T-helper 1 cell treated with Interleukin-12 subunit alpha and Interleukin-12 subunit beta and Interleukin-4 antibody, amounts not matched to agents 30 μg/mL and 1 μg/mL, for 36 hours (primary cell): ENCODE measurements around the gene ZBTB1.
A peak's percentile ranks its signal among the peaks of the same experiment; 100 is the strongest.
"Not testable (repeated sequence)": the region's sequence is repeated elsewhere in the genome, so short reads cannot be mapped to it uniquely, and the experiment has no call there.

Source experiments
- H3K27ac Mint-ChIP-seq: one replicate; pipeline ENCODE4 v1.8.0; 2021; ENCODE audit warnings: mild to moderate bottlenecking, mixed read lengths
- H3K27me3 Mint-ChIP-seq: one replicate; pipeline ENCODE4 v1.8.0; 2021; ENCODE audit warnings: low read depth, mixed read lengths
- H3K36me3 Mint-ChIP-seq: one replicate; pipeline ENCODE4 v1.8.0; 2021; ENCODE audit warnings: low read depth, mixed read lengths
- H3K4me1 Mint-ChIP-seq: one replicate; pipeline ENCODE4 v1.8.0; 2021; ENCODE audit warnings: low read depth, mixed read lengths
- H3K4me3 Mint-ChIP-seq: one replicate; pipeline ENCODE4 v1.8.0; 2021; ENCODE audit warnings: mild to moderate bottlenecking, moderate library complexity, mixed read lengths
- H3K9me3 Mint-ChIP-seq: one replicate; pipeline ENCODE4 v1.8.0; 2021; ENCODE audit warnings: mixed read lengths

Gene ZBTB1

DNA sequence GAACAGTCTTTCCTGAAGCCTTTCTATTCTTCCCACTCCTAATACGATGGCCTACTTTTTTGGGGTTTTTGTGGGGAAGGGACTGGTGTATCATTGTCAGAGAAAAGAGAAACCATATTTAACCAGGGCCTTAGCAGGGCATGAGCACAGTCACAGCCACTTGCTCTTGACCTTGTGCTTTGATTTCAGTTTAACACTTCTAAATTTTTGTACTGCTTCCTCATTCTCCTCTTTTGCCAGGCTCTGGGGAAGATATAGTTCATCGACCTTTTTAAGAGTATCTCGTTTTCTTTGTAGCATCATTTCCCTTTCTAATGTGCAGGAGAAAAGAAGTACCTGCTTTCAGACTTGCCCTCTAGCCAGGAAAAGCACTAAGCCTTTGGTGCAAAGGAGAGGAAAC is 2.2 kb downstream of the ZBTB1 start:
- H3K4me1 Mint-ChIP-seq, result peaks cover 66% of the 10 kb centered on the region
- peaks cover 24% of the 10 kb centered on the region for H3K36me3 Mint-ChIP-seq

DNA sequence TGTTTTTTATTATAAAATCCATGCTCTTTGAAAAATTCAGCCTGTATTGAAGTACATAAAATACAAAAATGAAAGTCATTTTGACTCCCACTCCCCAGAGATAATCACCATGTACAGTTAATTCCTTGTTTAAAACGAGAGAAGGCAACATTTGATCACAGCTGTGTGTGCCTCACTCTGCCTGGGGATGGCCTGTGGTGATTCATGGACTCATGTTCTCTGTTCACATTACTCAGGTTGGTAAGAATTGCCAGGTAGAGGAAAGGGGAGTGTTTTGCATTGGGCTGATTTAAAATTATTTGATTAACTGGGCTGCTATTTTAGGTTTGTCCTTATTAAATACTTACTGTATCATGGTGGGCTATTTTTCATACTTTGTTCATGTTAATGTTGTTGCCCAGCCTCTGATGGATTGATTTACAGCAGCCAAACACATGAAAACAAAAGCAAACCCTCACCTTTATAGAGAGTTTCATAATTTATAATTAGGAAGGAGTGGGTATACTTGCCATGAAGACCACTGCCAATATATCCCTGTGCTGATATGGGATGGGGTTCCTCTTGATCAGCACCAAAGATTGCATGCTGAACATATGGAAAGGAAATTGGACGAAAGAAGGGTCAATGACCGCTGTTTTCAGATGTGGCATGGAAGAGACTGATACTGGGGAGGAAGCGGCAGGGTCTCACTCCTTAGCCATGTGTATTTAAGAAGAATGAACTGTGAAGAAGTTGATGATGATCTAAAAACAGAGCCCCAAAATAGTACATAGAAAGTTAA is 3.0 kb downstream of the ZBTB1 start:
- Mint-ChIP-seq H3K36me3 (peaks cover 21% of the 10 kb centered on the region), H3K27me3 (no peaks in the 10 kb centered on the region), H3K9me3 (no peaks in the 10 kb centered on the region), H3K4me1 (peaks cover 57% of the 10 kb centered on the region), H3K27ac (peak overlapping the region; percentile 98), H3K4me3 (peak overlapping the region; percentile 94)

More for the DNA sequence above, 2.2 kb downstream of the ZBTB1 start:
- no peaks in the 10 kb centered on the region for H3K27me3 Mint-ChIP-seq
- peak overlapping the region; percentile 94 for H3K4me3 Mint-ChIP-seq
- H3K9me3 Mint-ChIP-seq, result no peaks in the 10 kb centered on the region
- H3K27ac Mint-ChIP-seq, result peak overlapping the region; percentile 98

DNA sequence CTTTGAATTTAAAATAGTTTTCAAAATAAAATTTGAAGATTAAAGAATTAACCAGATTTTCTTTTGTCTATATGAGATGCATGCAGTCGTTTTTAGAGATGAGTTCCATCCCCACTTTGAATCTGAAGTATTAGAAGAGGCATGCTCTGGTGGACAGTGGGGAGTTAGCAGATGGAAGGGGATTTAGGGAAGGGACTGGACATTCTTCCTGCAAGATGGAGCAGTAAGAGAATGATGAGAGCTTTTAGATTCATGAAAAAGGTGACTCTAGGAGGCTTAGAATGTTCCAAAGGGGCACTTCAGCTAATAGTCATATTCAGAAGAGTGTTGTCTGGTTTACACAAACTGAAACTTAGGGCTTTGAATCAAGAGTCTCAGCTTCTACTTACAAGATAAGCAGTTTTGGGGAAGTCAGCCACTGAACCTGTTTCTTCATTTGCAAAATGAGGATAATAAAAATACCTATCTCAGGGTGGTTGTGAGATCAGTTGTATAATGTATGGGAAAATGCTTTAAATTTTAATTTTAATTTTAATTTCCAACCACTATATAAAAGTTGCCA is 3.7 kb downstream of the ZBTB1 start:
- Mint-ChIP-seq H3K27ac (peak overlapping the region; percentile 98), H3K9me3 (no peaks in the 10 kb centered on the region), H3K27me3 (no peaks in the 10 kb centered on the region), H3K36me3 (peaks cover 17% of the 10 kb centered on the region), H3K4me1 (peaks cover 54% of the 10 kb centered on the region), H3K4me3 (peak overlapping the region; percentile 94)

DNA sequence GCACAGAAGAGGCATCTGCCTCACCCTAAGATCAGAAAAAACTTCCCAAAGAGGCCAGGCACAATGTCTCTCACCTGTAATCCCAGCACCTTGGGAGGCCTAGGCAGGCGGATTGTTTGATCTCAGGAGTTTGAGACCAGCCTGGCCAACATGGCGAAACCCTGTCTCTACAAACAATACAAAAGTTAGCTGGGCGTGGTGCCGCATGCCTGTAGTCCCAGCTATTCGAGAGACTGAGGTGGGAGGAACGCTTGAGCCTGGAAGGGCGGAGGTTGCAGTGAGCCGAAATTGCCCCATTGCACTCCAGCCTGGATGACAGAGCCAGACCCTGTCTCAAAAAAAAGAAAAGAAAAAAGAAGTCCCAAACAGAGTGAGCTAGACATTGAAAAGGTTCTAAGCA is 4.5 kb downstream of the ZBTB1 start:
- H3K9me3 Mint-ChIP-seq, result no peaks in the 10 kb centered on the region
- H3K27me3 Mint-ChIP-seq, result no peaks in the 10 kb centered on the region
- peak overlapping the region; percentile 21 for H3K4me3 Mint-ChIP-seq
- H3K4me1 Mint-ChIP-seq, result peaks cover 58% of the 10 kb centered on the region
- H3K36me3 Mint-ChIP-seq, result peaks cover 18% of the 10 kb centered on the region
- H3K27ac Mint-ChIP-seq, result peak overlapping the region; percentile 98

DNA sequence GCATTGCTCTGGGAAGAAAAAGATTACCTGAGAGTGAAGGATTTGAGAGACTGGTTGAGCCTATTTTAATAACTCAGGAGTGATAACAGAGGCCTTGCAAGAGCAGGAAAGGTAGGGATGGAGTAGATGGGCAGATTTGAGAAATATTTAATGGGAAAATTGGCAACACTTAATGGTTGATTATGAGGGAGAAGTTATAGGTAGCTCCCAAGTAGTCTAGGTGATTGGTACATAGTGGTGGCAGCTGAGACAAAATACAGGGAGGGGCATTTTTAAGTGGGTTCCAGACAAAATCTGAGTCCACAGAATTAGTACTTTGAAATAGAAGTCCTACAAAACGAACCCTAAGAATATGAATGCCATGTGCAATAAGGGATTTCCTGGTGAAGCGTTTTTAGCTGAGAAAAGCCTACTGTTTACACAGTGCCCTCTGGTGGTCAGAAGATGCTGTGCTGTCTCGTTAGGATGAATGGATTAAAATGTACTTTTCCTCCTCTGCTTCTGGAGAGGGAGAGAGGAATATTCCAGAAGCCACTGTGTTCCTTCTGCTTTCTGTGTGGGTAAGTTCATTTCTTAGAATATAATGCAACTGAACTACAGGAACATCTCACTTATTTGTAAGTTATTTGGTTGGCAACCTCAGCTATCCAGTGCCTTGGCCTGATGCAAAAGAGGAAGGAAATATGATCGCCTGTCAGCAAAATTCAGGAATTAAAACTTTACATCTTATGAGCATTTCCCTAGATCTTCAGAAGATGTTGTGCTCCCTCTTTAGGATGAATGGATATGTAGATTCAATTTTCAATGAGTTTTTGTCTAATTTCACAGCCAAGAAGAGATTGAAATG is 6.5 kb downstream of the ZBTB1 start:
- H3K27ac Mint-ChIP-seq, result peak overlapping the region; percentile 35
- peaks cover 9% of the 10 kb centered on the region for H3K36me3 Mint-ChIP-seq
- no peaks in the 10 kb centered on the region for H3K27me3 Mint-ChIP-seq
- H3K4me1 Mint-ChIP-seq, result peaks cover 52% of the 10 kb centered on the region
- H3K4me3 Mint-ChIP-seq, result peak overlapping the region; percentile 38
- no peaks in the 10 kb centered on the region for H3K9me3 Mint-ChIP-seq

DNA sequence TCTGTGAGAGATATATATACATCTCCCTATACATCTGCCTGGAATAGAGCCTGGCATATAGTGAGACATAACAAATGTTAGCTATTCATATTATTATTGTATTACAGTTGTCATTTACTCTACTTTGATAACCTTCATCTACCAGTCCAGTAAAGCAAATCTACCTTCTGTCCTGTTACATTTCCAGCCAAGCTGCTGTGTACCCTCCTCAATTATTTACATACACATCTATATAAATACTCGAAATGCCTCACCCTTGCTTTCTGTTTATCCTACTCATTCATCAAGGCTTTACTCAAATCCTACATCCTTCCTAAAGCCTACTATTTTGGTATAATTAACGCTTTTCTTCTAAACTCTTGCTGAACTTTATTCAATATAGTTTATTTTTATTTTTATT is 8.7 kb downstream of the ZBTB1 start:
- no peaks in the 10 kb centered on the region for H3K27me3 Mint-ChIP-seq
- H3K4me1 Mint-ChIP-seq, result peaks cover 40% of the 10 kb centered on the region
- no peak overlapping the region for H3K27ac Mint-ChIP-seq
- no peaks in the 10 kb centered on the region for H3K9me3 Mint-ChIP-seq
- H3K36me3 Mint-ChIP-seq, result peaks cover 5% of the 10 kb centered on the region
- no peak overlapping the region for H3K4me3 Mint-ChIP-seq

DNA sequence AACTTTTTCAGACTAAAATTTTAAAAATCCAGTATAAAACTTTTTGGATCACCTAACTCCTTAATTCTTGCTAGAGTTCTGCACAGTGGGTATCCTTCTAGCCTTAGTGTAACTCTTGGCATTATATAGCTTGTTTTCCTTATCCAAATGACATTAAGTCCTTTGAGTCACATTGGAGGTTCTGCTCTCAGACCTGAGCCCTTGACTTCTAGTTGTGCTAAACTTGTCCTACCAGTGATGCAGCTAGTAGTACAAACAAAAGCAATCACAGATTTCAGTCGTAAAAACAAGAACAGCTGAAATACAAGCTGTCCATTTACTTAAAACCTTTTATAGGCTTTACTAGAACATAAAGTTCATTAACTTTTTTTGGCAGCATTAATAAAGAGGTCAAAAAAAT is 10.5 kb downstream of the ZBTB1 start:
- Mint-ChIP-seq H3K27ac (no peak overlapping the region), H3K27me3 (no peaks in the 10 kb centered on the region), H3K4me3 (no peak overlapping the region), H3K36me3 (peaks cover 4% of the 10 kb centered on the region), H3K4me1 (peaks cover 27% of the 10 kb centered on the region), H3K9me3 (no peaks in the 10 kb centered on the region)

DNA sequence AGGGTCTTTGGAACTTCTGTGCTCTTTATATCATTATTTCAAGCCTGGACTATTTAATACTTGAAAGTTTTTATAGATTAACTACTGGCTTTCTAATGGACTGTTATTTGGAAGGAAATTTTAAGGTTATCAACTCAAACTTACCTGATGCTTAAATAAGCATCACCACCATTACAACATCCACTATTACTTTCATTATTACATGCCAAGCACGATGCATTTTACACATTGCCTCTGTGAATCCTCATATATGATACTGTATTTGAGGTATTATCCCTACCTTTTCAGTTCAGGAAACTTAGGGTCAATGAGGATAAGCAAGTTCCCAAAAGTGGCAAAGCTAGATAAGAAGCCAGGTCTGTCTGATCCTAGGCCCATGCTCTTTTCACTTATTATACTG is 12.4 kb downstream of the ZBTB1 start:
- H3K9me3 Mint-ChIP-seq, result no peaks in the 10 kb centered on the region
- H3K4me1 Mint-ChIP-seq, result peaks cover 13% of the 10 kb centered on the region
- H3K27me3 Mint-ChIP-seq, result no peaks in the 10 kb centered on the region
- H3K36me3 Mint-ChIP-seq, result peaks cover 4% of the 10 kb centered on the region
- H3K4me3 Mint-ChIP-seq, result no peak overlapping the region
- no peak overlapping the region for H3K27ac Mint-ChIP-seq

DNA sequence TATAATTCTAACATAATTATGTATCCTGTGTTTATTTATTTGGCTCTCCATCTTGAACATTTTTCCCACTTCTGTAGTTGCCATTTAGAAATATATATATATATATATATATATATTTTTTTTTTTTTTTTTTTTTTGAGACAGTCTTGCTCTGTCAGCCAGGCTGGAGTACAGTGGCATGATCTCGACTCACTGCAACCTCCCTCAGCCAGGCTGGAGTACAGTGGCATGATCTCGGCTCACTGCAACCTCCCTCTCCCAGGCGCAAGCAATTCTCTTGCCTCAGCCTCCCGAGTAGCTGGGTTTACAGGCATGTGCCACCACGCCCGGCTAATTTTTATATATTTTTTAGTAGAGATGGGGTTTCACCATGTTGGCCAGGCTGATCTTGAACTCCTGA is 13.1 kb downstream of the ZBTB1 start:
- not testable (repeated sequence) for H3K4me3 Mint-ChIP-seq

DNA sequence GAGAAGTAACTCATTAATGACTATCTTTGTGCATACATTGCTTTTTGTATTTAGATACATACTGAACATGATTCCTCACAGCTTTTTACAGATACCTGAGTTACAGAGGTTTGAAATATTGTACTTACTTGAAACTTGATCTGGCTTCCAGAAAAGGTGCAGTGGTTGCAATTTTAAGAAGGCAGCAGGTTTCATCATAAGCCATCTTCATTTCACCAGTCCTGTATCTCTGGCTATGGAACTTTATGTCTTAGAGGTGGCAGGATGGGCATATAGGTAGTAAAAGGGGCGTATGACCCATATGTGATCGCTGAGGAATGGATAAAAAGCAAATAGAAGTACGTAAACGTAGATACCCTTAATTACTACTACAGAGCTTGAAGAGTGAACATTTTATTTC is 13.7 kb downstream of the ZBTB1 start:
- H3K36me3 Mint-ChIP-seq, result peaks cover 4% of the 10 kb centered on the region
- no peaks in the 10 kb centered on the region for H3K27me3 Mint-ChIP-seq
- H3K27ac Mint-ChIP-seq, result no peak overlapping the region
- H3K9me3 Mint-ChIP-seq, result no peaks in the 10 kb centered on the region
- H3K4me3 Mint-ChIP-seq, result no peak overlapping the region
- peaks cover 13% of the 10 kb centered on the region for H3K4me1 Mint-ChIP-seq

More for the DNA sequence above, 13.1 kb downstream of the ZBTB1 start:
- H3K27ac Mint-ChIP-seq, H3K36me3 Mint-ChIP-seq, H3K9me3 Mint-ChIP-seq, H3K27me3 Mint-ChIP-seq: not testable (repeated sequence)
- peaks cover 13% of the 10 kb centered on the region for H3K4me1 Mint-ChIP-seq

DNA sequence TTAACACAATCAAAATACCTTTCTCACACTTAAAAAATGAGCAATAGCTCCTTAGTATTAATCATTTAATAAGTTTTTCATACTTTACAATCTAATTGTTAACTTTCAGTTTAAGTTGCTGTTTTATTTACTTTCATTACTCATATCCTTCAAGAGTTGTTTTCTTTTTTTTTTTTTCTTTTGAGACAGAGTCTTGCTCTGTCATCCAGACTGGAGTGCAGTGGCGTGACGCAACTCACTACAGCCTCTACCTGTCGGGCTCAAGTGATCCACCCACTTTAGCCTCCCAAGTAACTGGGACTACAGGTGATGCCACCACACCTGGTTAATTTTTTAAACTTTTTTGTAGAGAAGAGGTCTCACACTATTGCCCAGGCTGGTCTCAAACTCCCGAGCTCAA is 16.1 kb downstream of the ZBTB1 start:
- Mint-ChIP-seq H3K4me3 (no peak overlapping the region), H3K9me3 (no peaks in the 10 kb centered on the region), H3K4me1 (peaks cover 9% of the 10 kb centered on the region), H3K36me3 (peaks cover 6% of the 10 kb centered on the region), H3K27ac (no peak overlapping the region), H3K27me3 (no peaks in the 10 kb centered on the region)

DNA sequence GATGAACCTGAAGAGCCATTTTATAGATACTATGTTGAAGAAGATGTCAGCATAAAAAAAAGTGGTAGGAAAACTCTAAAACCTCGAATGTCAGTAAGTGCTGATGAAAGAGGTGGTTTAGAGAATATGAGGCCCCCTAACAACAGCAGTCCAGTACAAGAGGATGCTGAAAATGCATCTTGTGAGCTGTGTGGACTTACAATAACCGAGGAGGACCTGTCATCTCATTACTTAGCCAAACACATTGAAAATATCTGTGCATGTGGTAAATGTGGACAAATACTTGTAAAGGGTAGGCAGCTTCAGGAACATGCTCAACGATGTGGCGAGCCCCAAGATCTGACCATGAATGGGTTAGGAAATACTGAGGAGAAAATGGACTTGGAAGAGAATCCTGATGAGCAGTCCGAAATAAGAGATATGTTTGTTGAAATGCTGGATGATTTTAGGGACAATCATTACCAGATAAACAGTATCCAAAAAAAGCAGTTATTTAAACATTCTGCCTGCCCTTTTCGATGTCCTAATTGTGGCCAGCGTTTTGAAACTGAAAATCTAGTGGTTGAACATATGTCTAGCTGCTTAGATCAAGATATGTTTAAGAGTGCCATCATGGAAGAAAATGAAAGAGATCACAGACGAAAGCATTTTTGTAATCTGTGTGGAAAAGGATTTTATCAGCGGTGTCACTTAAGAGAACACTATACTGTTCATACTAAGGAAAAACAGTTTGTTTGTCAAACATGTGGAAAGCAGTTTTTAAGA is 18.2 kb downstream of the ZBTB1 start:
- Mint-ChIP-seq H3K9me3 (no peaks in the 10 kb centered on the region), H3K4me1 (peaks cover 6% of the 10 kb centered on the region), H3K27me3 (no peaks in the 10 kb centered on the region), H3K4me3 (no peak overlapping the region), H3K36me3 (peaks cover 16% of the 10 kb centered on the region), H3K27ac (no peak overlapping the region)

DNA sequence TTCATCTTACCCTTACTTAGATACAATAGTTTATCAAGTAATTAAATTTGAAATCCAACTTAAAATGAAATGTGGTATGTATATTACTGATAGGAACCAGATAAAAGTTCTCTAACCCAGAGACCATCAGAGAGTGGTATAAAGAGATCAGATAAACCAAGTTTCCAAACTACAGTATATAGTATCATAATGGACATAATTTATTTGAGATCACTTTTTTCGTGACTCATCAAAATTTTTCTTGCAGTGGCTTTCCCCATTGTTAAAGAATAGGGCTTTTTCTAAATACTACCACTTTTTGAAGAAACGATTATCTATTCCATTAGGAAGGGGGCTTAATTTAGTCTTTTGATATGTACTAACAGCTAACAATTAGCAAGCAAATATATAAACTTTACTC is 20.8 kb downstream of the ZBTB1 start:
- Mint-ChIP-seq H3K27ac (no peak overlapping the region), H3K36me3 (peaks cover 27% of the 10 kb centered on the region)

DNA sequence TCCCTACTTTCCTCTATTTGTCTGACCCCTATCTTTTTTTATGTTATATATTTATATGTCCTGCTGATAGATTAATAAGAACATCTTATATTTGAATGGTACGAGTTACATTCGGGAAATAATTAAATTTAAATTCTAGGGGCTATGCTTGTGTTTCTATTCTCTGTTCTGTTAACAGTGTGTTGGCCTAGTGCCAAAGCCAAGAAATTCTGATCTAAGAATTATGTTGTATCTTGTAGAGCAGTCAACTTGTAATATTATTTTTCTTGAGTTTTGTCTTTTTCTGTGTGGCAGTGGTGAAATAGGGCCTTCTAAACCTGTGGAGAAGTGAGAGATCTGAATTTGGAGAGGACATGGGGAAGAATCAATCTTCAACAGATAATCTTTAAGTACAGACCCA is 27.0 kb downstream of the ZBTB1 start:
- peaks cover 5% of the 10 kb centered on the region for H3K4me1 Mint-ChIP-seq
- H3K27me3 Mint-ChIP-seq, result no peaks in the 10 kb centered on the region
- no peak overlapping the region for H3K4me3 Mint-ChIP-seq
- H3K27ac Mint-ChIP-seq, result no peak overlapping the region
- H3K9me3 Mint-ChIP-seq, result no peaks in the 10 kb centered on the region
- peaks cover 18% of the 10 kb centered on the region for H3K36me3 Mint-ChIP-seq

More for the DNA sequence above, 20.8 kb downstream of the ZBTB1 start:
- Mint-ChIP-seq H3K9me3 (no peaks in the 10 kb centered on the region), H3K4me3 (no peak overlapping the region), H3K27me3 (no peaks in the 10 kb centered on the region), H3K4me1 (peaks cover 11% of the 10 kb centered on the region)
